WTC11 (cell line): ENCODE data around the gene FAM3B. TPM values are rescaled to one million over a fixed set of nuclear protein-coding genes. Genes with fewer than 3 reads are reported as not detected.

Source experiments
- ATAC-seq: fragments of 200-7000 bp; cut with Tn5 transposase; 2 replicates; pipeline ENCODE4 v1.10.0; 2021; ENCODE audit warnings: mild to moderate bottlenecking, moderate library complexity
- CTCF ChIA-PET: fragments of 300-600 bp; sonication (Branson Sonifier 250); formaldehyde crosslinking; loops from one replicate; lab custom pipeline; 2021; ENCODE audit warnings: antibody characterized with exemption; lab: Charles Lee
- POLR2A ChIA-PET: fragments of 350-600 bp; sonication (Branson Sonifier 250); formaldehyde crosslinking; loops from one replicate; lab custom pipeline; 2021; ENCODE audit warnings: antibody characterized with exemption; lab: Charles Lee
- DNase-seq: peaks from one replicate; pipeline ENCODE4 v3.0.0; 2021; ENCODE audit warnings: low spot score
- H3K27ac Mint-ChIP-seq: 2 replicates; pipeline ENCODE4 v1.8.0; 2021; ENCODE audit warnings: mixed read lengths
- H3K27me3 Mint-ChIP-seq: 2 replicates; pipeline ENCODE4 v1.8.0; 2021; ENCODE audit warnings: low read depth, mild to moderate bottlenecking, moderate library complexity, mixed read lengths
- H3K36me3 Mint-ChIP-seq: 2 replicates; pipeline ENCODE4 v1.8.0; 2021; ENCODE audit warnings: mixed read lengths
- H3K4me1 Mint-ChIP-seq: 2 replicates; pipeline ENCODE4 v1.8.0; 2022; ENCODE audit warnings: mixed read lengths
- H3K4me3 Mint-ChIP-seq: 2 replicates; pipeline ENCODE4 v1.8.0; 2021; ENCODE audit warnings: mild to moderate bottlenecking, moderate library complexity, mixed read lengths
- H3K9me3 Mint-ChIP-seq: 2 replicates; pipeline ENCODE4 v1.8.0; 2021; ENCODE audit warnings: mixed read lengths
- ATF1 ChIP-seq: sonication (generic); formaldehyde crosslinking; IDR thresholded peaks from 2 replicates; pipeline ENCODE4 v1.8.1; 2023; ENCODE audit warnings: mild to moderate bottlenecking, moderate library complexity, missing genetic modification reagents
- ELF4 ChIP-seq: sonication (generic); formaldehyde crosslinking; IDR thresholded peaks from 2 replicates; pipeline ENCODE4 v1.8.1; 2022; ENCODE audit warnings: low read depth, mild to moderate bottlenecking, moderate library complexity, missing genetic modification reagents
- ESRRA ChIP-seq: sonication (generic); formaldehyde crosslinking; IDR thresholded peaks from 2 replicates; pipeline ENCODE4 v1.8.1; 2022; ENCODE audit warnings: mild to moderate bottlenecking, missing genetic modification reagents, borderline replicate concordance
- FOXJ3 ChIP-seq: sonication (generic); formaldehyde crosslinking; IDR thresholded peaks from 2 replicates; pipeline ENCODE4 v1.9.0; 2021; ENCODE audit warnings: missing genetic modification reagents, mild to moderate bottlenecking, borderline replicate concordance
- GRHL2 ChIP-seq: fragments of 250-450 bp; sonication (Bioruptor Pico); IDR thresholded peaks from 2 replicates; pipeline ENCODE4 v1.8.0; 2022; ENCODE audit warnings: mild to moderate bottlenecking, moderate library complexity; ENCODE audit not compliant: insufficient replicate concordance, severe bottlenecking
- NFATC4 ChIP-seq: fragments of 250-450 bp; sonication (Bioruptor Pico); IDR thresholded peaks from 2 replicates; pipeline ENCODE4 v1.9.0; 2021; ENCODE audit warnings: mild to moderate bottlenecking
- OVOL2 ChIP-seq: fragments of 250-450 bp; sonication (Bioruptor Pico); IDR thresholded peaks from 2 replicates; pipeline ENCODE4 v1.9.0; 2021; ENCODE audit warnings: mild to moderate bottlenecking, borderline replicate concordance
- SMAD3 ChIP-seq: sonication (generic); formaldehyde crosslinking; IDR thresholded peaks from 2 replicates; pipeline ENCODE4 v1.8.0; 2022; ENCODE audit warnings: missing genetic modification reagents, mild to moderate bottlenecking, borderline replicate concordance
- SMAD4 ChIP-seq: sonication (generic); formaldehyde crosslinking; IDR thresholded peaks from 2 replicates; pipeline ENCODE4 v1.8.0; 2022; ENCODE audit warnings: mild to moderate bottlenecking, missing genetic modification reagents
- TCF7 ChIP-seq: sonication (generic); formaldehyde crosslinking; IDR thresholded peaks from 2 replicates; pipeline ENCODE4 v1.8.0; 2022; ENCODE audit warnings: mild to moderate bottlenecking, low read depth, missing genetic modification reagents, moderate library complexity
- TP53 ChIP-seq: sonication (generic); formaldehyde crosslinking; IDR thresholded peaks from 2 replicates; pipeline ENCODE4 v1.8.1; 2023; ENCODE audit warnings: mild to moderate bottlenecking, missing genetic modification reagents
- ZNF423 ChIP-seq: fragments of 250-450 bp; sonication (Bioruptor Pico); IDR thresholded peaks from 2 replicates; pipeline ENCODE4 v2.1.2; 2022; ENCODE audit warnings: mild to moderate bottlenecking, moderate library complexity
- total RNA-seq: library from RNA; stranded (reverse); gene quantifications from 3 replicates; pipeline ENCODE4 v1.2.3, GENCODE V29; 2021
- TF ChIP-seq, protein P1 (sequence below): fragments of 250-450 bp; sonication (Bioruptor Pico); IDR thresholded peaks from 2 replicates; pipeline ENCODE4 v1.9.0; 2021; ENCODE audit warnings: moderate library complexity, mild to moderate bottlenecking, inconsistent platforms, borderline replicate concordance
- TF ChIP-seq, protein P2 (sequence below): sonication (generic); formaldehyde crosslinking; IDR thresholded peaks from 2 replicates; pipeline ENCODE4 v1.8.1; 2022; ENCODE audit warnings: missing genetic modification reagents, borderline replicate concordance
- TF ChIP-seq, protein P3 (sequence below): sonication (generic); formaldehyde crosslinking; IDR thresholded peaks from 2 replicates; pipeline ENCODE4 v1.8.1; 2022; ENCODE audit warnings: low read depth, mild to moderate bottlenecking, moderate library complexity, missing genetic modification reagents, borderline replicate concordance
- TF ChIP-seq, protein P4 (sequence below): fragments of 200-600 bp; IDR thresholded peaks from 2 replicates; pipeline ENCODE4 v1.8.0; 2022; ENCODE audit warnings: antibody characterized with exemption
- TF ChIP-seq, protein P5 (sequence below): sonication (generic); formaldehyde crosslinking; IDR thresholded peaks from 2 replicates; pipeline ENCODE4 v1.8.0; 2023; ENCODE audit warnings: missing genetic modification reagents
- TF ChIP-seq, protein P6 (sequence below): sonication (generic); formaldehyde crosslinking; IDR thresholded peaks from 2 replicates; pipeline ENCODE4 v1.8.0; 2022; ENCODE audit warnings: missing genetic modification reagents
- TF ChIP-seq, protein P7 (sequence below): fragments of 250-450 bp; sonication (Bioruptor Pico); conservative IDR thresholded peaks from 2 replicates; pipeline ENCODE4 v1.9.0; 2021; ENCODE audit warnings: mild to moderate bottlenecking

FAM3B gene
- total RNA-seq, 1 experiment from 2014 or later = 1.4 TPM

DNA sequence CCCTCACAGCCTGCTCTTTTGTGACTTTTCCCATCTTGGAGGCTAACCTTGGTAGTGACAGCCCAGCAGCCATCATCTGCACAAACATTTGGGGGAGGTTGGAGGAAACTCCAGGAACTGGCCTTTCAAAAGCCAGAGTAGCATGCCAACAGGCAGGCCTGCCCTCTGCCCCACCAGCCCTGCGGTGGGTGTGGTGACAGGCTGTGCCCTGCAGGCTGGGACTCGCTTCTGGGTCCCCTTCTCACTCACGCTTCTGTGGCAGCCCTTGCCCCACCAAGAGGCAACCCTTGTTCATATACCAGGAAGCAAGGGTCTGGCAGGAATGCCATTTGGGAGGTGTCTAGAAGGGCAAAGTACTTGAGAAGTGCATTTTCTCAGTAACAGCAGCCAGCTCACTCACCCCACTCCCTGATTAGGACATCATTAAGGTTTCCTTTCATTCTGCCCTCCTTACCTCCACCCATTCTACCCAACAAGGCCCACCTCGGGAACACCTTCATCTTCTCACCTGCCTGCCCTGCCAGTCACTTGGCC lies 20.8 kb upstream of the FAM3B start:
- CTCF ChIA-PET = no interaction called here
- no peak for ATAC-seq

More for the DNA sequence above, 20.8 kb upstream of the FAM3B start:
- POLR2A ChIA-PET = no interaction called here
- DNase-seq = no peak
- H3K4me1 Mint-ChIP-seq = peaks cover 7% of the 10 kb centered on the region
- peaks cover 43% of the 10 kb centered on the region for H3K9me3 Mint-ChIP-seq
- TF ChIP-seq ATF1 (CRISPR knock-in tag) = no peak
- TF ChIP-seq ESRRA (CRISPR knock-in tag) = no peak
- TF ChIP-seq, protein P1, sequence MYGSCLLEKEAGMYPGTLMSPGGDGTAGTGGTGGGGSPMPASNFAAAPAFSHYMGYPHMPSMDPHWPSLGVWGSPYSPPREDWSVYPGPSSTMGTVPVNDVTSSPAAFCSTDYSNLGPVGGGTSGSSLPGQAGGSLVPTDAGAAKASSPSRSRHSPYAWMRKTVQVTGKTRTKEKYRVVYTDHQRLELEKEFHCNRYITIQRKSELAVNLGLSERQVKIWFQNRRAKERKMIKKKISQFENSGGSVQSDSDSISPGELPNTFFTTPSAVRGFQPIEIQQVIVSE (CRISPR knock-in tag) = no peak
- no peak for TF ChIP-seq SMAD3 (CRISPR knock-in tag)
- TF ChIP-seq NFATC4 (CRISPR knock-in tag) = no peak
- TF ChIP-seq, protein P2, sequence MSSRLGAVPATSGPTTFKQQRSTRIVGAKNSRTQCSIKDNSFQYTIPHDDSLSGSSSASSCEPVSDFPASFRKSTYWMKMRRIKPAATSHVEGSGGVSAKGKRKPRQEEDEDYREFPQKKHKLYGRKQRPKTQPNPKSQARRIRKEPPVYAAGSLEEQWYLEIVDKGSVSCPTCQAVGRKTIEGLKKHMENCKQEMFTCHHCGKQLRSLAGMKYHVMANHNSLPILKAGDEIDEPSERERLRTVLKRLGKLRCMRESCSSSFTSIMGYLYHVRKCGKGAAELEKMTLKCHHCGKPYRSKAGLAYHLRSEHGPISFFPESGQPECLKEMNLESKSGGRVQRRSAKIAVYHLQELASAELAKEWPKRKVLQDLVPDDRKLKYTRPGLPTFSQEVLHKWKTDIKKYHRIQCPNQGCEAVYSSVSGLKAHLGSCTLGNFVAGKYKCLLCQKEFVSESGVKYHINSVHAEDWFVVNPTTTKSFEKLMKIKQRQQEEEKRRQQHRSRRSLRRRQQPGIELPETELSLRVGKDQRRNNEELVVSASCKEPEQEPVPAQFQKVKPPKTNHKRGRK (CRISPR knock-in tag) = no peak
- no peak for TF ChIP-seq OVOL2 (CRISPR knock-in tag)
- TF ChIP-seq ELF4 = no peak
- TF ChIP-seq TCF7 (CRISPR knock-in tag) = no peak
- no peak for TF ChIP-seq GRHL2 (CRISPR knock-in tag)
- TF ChIP-seq, protein P3, sequence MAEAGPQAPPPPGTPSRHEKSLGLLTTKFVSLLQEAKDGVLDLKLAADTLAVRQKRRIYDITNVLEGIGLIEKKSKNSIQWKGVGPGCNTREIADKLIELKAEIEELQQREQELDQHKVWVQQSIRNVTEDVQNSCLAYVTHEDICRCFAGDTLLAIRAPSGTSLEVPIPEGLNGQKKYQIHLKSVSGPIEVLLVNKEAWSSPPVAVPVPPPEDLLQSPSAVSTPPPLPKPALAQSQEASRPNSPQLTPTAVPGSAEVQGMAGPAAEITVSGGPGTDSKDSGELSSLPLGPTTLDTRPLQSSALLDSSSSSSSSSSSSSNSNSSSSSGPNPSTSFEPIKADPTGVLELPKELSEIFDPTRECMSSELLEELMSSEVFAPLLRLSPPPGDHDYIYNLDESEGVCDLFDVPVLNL (CRISPR knock-in tag) = no peak
- TF ChIP-seq FOXJ3 (CRISPR knock-in tag) = no peak
- TF ChIP-seq, protein P4, sequence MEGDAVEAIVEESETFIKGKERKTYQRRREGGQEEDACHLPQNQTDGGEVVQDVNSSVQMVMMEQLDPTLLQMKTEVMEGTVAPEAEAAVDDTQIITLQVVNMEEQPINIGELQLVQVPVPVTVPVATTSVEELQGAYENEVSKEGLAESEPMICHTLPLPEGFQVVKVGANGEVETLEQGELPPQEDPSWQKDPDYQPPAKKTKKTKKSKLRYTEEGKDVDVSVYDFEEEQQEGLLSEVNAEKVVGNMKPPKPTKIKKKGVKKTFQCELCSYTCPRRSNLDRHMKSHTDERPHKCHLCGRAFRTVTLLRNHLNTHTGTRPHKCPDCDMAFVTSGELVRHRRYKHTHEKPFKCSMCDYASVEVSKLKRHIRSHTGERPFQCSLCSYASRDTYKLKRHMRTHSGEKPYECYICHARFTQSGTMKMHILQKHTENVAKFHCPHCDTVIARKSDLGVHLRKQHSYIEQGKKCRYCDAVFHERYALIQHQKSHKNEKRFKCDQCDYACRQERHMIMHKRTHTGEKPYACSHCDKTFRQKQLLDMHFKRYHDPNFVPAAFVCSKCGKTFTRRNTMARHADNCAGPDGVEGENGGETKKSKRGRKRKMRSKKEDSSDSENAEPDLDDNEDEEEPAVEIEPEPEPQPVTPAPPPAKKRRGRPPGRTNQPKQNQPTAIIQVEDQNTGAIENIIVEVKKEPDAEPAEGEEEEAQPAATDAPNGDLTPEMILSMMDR = no peak
- no peak for TF ChIP-seq ZNF423 (CRISPR knock-in tag)
- TF ChIP-seq, protein P5, sequence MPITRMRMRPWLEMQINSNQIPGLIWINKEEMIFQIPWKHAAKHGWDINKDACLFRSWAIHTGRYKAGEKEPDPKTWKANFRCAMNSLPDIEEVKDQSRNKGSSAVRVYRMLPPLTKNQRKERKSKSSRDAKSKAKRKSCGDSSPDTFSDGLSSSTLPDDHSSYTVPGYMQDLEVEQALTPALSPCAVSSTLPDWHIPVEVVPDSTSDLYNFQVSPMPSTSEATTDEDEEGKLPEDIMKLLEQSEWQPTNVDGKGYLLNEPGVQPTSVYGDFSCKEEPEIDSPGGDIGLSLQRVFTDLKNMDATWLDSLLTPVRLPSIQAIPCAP (CRISPR knock-in tag) = no peak
- TF ChIP-seq, protein P6, sequence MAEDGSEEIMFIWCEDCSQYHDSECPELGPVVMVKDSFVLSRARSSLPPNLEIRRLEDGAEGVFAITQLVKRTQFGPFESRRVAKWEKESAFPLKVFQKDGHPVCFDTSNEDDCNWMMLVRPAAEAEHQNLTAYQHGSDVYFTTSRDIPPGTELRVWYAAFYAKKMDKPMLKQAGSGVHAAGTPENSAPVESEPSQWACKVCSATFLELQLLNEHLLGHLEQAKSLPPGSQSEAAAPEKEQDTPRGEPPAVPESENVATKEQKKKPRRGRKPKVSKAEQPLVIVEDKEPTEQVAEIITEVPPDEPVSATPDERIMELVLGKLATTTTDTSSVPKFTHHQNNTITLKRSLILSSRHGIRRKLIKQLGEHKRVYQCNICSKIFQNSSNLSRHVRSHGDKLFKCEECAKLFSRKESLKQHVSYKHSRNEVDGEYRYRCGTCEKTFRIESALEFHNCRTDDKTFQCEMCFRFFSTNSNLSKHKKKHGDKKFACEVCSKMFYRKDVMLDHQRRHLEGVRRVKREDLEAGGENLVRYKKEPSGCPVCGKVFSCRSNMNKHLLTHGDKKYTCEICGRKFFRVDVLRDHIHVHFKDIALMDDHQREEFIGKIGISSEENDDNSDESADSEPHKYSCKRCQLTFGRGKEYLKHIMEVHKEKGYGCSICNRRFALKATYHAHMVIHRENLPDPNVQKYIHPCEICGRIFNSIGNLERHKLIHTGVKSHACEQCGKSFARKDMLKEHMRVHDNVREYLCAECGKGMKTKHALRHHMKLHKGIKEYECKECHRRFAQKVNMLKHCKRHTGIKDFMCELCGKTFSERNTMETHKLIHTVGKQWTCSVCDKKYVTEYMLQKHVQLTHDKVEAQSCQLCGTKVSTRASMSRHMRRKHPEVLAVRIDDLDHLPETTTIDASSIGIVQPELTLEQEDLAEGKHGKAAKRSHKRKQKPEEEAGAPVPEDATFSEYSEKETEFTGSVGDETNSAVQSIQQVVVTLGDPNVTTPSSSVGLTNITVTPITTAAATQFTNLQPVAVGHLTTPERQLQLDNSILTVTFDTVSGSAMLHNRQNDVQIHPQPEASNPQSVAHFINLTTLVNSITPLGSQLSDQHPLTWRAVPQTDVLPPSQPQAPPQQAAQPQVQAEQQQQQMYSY (CRISPR knock-in tag) = no peak
- TF ChIP-seq, protein P7, sequence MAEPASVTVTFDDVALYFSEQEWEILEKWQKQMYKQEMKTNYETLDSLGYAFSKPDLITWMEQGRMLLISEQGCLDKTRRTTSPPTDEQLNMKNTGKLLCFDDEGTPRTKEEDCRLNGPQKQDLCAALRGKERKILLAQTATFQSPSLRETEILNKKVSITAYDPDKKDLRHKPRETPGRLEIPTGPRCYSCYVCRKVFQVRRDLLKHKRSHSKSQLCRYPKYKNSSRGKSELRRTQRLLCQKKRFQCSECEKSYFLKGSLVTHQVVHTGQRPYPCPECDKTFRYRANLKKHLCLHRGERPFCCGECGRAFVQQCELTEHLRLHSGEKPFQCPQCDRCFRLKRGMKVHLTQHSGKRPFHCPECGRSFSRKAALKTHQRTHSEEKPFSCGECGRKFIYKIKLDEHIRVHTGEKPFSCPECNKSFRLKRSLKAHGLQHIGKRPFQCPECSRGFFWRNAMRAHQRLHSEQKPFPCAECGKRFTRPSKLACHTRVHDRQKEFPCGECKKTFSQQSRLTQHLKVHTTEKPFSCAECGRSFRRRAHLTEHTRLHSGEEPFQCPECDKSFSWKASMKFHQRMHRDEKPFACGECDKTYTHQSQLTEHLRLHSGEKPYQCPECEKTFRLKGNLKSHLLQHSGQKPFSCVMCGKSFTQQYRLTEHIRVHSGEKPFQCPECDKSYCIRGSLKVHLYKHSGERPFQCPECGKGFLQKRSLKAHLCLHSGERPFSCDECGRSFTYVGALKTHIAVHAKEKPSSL (CRISPR knock-in tag) = no peak
- TF ChIP-seq TP53 (CRISPR knock-in tag) = no peak
- no peak for TF ChIP-seq SMAD4 (CRISPR knock-in tag)
- no peak overlapping the region for H3K27ac Mint-ChIP-seq
- H3K4me3 Mint-ChIP-seq = no peak overlapping the region
- peaks cover 7% of the 10 kb centered on the region; the same call in 1 of the 2 replicates for H3K27me3 Mint-ChIP-seq
- H3K36me3 Mint-ChIP-seq = peaks cover 23% of the 10 kb centered on the region
